A549 (cell line): ENCODE measurements around the gene NUP62. TPM values are rescaled to one million over a fixed set of nuclear protein-coding genes. Genes with fewer than 3 reads are reported as not detected.

ENCODE experiments used
- ATAC-seq, 2 experiments: fragments of 200-7000 bp in 1 of 2; fragments of >200 bp in 1 of 2; cut with Nextera tagmentation in 1 of 2; cut with Tn5 transposase in 1 of 2; 3 replicates each; pipeline versions ENCODE4 v1.8.0 to v1.9.1; 2018 to 2020; ENCODE audit warnings: mild to moderate bottlenecking in 1 of 2, moderate library complexity in 1 of 2
- CTCF ChIA-PET: fragments of 300-600 bp; sonication (Branson Sonifier 250); formaldehyde crosslinking; extraction: SDS; loops from one replicate; lab custom pipeline; 2021; ENCODE audit warnings: antibody characterized with exemption, inconsistent platforms; lab: Yijun Ruan, JAX
- POLR2A ChIA-PET: fragments of 350-600 bp; formaldehyde crosslinking; extraction: SDS; loops from one replicate; lab custom pipeline; 2021; ENCODE audit warnings: antibody characterized with exemption, inconsistent platforms; lab: Yijun Ruan, JAX
- DNase-seq, 2 experiments: peaks; one replicate each; pipeline versions ENCODE4 v3.0.0 to v3.0.0-alpha.2; 2011 to 2016; ENCODE audit warnings: low read depth in 1 of 2, low spot score in 1 of 2
- FAIRE-seq: peaks from 2 replicates; lab custom pipeline; 2011; peaks lifted over from hg19 to GRCh38; lab: Jason Lieb, UNC
- H3K27ac ChIP-seq, 2 experiments: fragments of >200 bp; sonication (Bioruptor Twin); formaldehyde crosslinking; 3 replicates each; pipeline ENCODE4 v1.5.1; 2016 to 2017
- H3K4me1 ChIP-seq: fragments of >200 bp; sonication (Bioruptor Twin); formaldehyde crosslinking; 3 replicates; pipeline ENCODE4 v1.6.1; 2016
- H3K4me2 ChIP-seq: fragments of >200 bp; sonication (Bioruptor Twin); formaldehyde crosslinking; 3 replicates; pipeline ENCODE4 v1.6.1; 2016
- H3K4me3 ChIP-seq: fragments of >200 bp; sonication (Bioruptor Twin); formaldehyde crosslinking; 3 replicates; pipeline ENCODE4 v1.5.1; 2016
- H3K9me3 ChIP-seq: fragments of >200 bp; sonication (Bioruptor Twin); formaldehyde crosslinking; 3 replicates; pipeline ENCODE4 v1.6.1; 2016
- BCL3 ChIP-seq: fragments of >200 bp; sonication (Bioruptor Twin); formaldehyde crosslinking; IDR thresholded peaks from 3 replicates; pipeline ENCODE4 v1.6.1; 2016
- BHLHE40 ChIP-seq: IDR thresholded peaks from 2 replicates; pipeline ENCODE4 v1.6.1; 2012; ENCODE audit warnings: low read depth, low read length, inconsistent platforms
- CBX8 ChIP-seq: fragments of 200-600 bp; sonication (generic); IDR thresholded peaks from 2 replicates; pipeline ENCODE4 v1.6.1; 2016
- ELK1 ChIP-seq: fragments of 150-350 bp; IDR thresholded peaks from 2 replicates; pipeline ENCODE4 v1.6.1; 2014; ENCODE audit warnings: low read depth, mild to moderate bottlenecking, low read length
- ESRRA ChIP-seq: fragments of 150-350 bp; IDR thresholded peaks from 2 replicates; pipeline ENCODE4 v1.6.1; 2014; ENCODE audit warnings: mild to moderate bottlenecking, low read length, borderline replicate concordance
- FOSB ChIP-seq: fragments of 250-450 bp; sonication (Bioruptor Pico); IDR thresholded peaks from 2 replicates; pipeline ENCODE4 v1.5.0; 2020; ENCODE audit warnings: mild to moderate bottlenecking, moderate library complexity
- FOXS1 ChIP-seq: fragments of 250-450 bp; sonication (Bioruptor Pico); IDR thresholded peaks from 2 replicates; pipeline ENCODE4 v1.5.0; 2020; ENCODE audit warnings: mild to moderate bottlenecking, moderate library complexity
- GATA3 ChIP-seq: IDR thresholded peaks from 2 replicates; pipeline ENCODE4 v1.6.1; 2012; ENCODE audit warnings: borderline replicate concordance
- HEYL ChIP-seq: fragments of 250-450 bp; sonication (Bioruptor Pico); IDR thresholded peaks from 2 replicates; pipeline ENCODE4 v1.8.0; 2021; ENCODE audit warnings: mild to moderate bottlenecking, moderate library complexity
- HOXB13 ChIP-seq: fragments of 250-450 bp; sonication (Bioruptor Pico); IDR thresholded peaks from 2 replicates; pipeline ENCODE4 v1.5.0; 2020; ENCODE audit warnings: low read depth, mild to moderate bottlenecking, moderate library complexity
- KDM1A ChIP-seq: fragments of 200-600 bp; sonication (generic); IDR thresholded peaks from 2 replicates; pipeline ENCODE4 v1.6.1; 2016; ENCODE audit warnings: low read depth, mild to moderate bottlenecking
- KDM5A ChIP-seq: fragments of 200-600 bp; sonication (generic); IDR thresholded peaks from 2 replicates; pipeline ENCODE4 v1.6.1; 2016; ENCODE audit warnings: antibody characterized with exemption, mild to moderate bottlenecking
- MYC ChIP-seq: IDR thresholded peaks from 2 replicates; pipeline ENCODE4 v1.6.1; 2012; ENCODE audit warnings: mild to moderate bottlenecking, inconsistent platforms, low read length, improper control_type of control experiment, borderline replicate concordance
- NR3C1 ChIP-seq: fragments of >200 bp; sonication (Bioruptor Twin); formaldehyde crosslinking; IDR thresholded peaks from 3 replicates; pipeline ENCODE4 v1.6.1; 2017
- PHF8 ChIP-seq: fragments of 200-600 bp; sonication (generic); IDR thresholded peaks from 2 replicates; pipeline ENCODE4 v1.6.1; 2016; ENCODE audit warnings: low read depth, mild to moderate bottlenecking, antibody characterized with exemption, moderate library complexity, borderline replicate concordance
- RFX5 ChIP-seq: fragments of 450-650 bp; IDR thresholded peaks from 2 replicates; pipeline ENCODE4 v1.7.1; 2014; ENCODE audit warnings: antibody characterized with exemption, mild to moderate bottlenecking, moderate library complexity
- TFCP2L1 ChIP-seq: fragments of 250-450 bp; sonication (Bioruptor Pico); IDR thresholded peaks from 2 replicates; pipeline ENCODE4 v1.5.0; 2021; ENCODE audit warnings: mild to moderate bottlenecking
- USF2 ChIP-seq: fragments of 450-650 bp; IDR thresholded peaks from 2 replicates; pipeline ENCODE4 v1.6.1; 2014; ENCODE audit warnings: antibody characterized with exemption
- ZFP36 ChIP-seq: fragments of 450-650 bp; IDR thresholded peaks from 2 replicates; pipeline ENCODE4 v1.6.1; 2014; ENCODE audit warnings: borderline replicate concordance; ENCODE audit not compliant: partially characterized antibody
- ZNF302 ChIP-seq: fragments of 250-450 bp; sonication (Bioruptor Pico); IDR thresholded peaks from 2 replicates; pipeline ENCODE4 v1.9.0; 2021; ENCODE audit warnings: inconsistent platforms, mild to moderate bottlenecking, moderate library complexity
- ZSCAN20 ChIP-seq: fragments of 250-450 bp; sonication (Bioruptor Pico); IDR thresholded peaks from 2 replicates; pipeline ENCODE4 v1.8.0; 2022; ENCODE audit warnings: mild to moderate bottlenecking, moderate library complexity
- WGBS: methylation state at CpG from one replicate; pipeline ENCODE4 v1.1.6; 2017; ENCODE audit errors: missing lambda C conversion rate; 5-methylcytosine and 5-hydroxymethylcytosine counted together
- polyA plus RNA-seq, 4 experiments: library from polyadenylated mRNA; depleted of rRNA in 3 of 4; stranded (reverse); fragments of >200 nt; fragmentation: RNase III in 1 of 4; extraction: RNeasy Plus Mini Kit Qiagen cat#74134 plus additional on column Dnase treatment in 1 of 4; gene quantifications; 2 replicates in 3 of 4; 3 replicates in 1 of 4; pipeline ENCODE4 v1.2.3, GENCODE V29; 2011 to 2017

NUP62 gene
- polyA plus RNA-seq, 2 of the 4 experiments (the other 2 are of a cell fraction) = 21.4 to 83.9 TPM

GRCh38 chr19:49977076-49977475 lies 47.8 kb upstream of the NUP62 start:
- 83% methylated on average over 12 of the region's 13 CpGs for WGBS
- H3K4me2 ChIP-seq = no peak overlapping the region
- H3K4me1 ChIP-seq = no peaks in the 10 kb centered on the region
- FAIRE-seq = no peak
- no peak overlapping the region for H3K27ac ChIP-seq
- no peak for ATAC-seq
- no peak overlapping the region for H3K4me3 ChIP-seq
- CTCF ChIA-PET = interaction anchor here (0.6 to 6.8 kb wide), 6 partner anchors 10 to 172 kb away, joined by 3 to 43 read pairs (median 4); partner anchors contain the start of gene NUP62
- no peaks in the 10 kb centered on the region for H3K9me3 ChIP-seq
- POLR2A ChIA-PET = no interaction called here
- DNase-seq = no peak
- TF ChIP-seq KDM1A (no peak), TFCP2L1 (CRISPR knock-in tag) (no peak), NR3C1 (no peak), BCL3 (no peak), PHF8 (no peak), ZNF302 (CRISPR knock-in tag) (no peak), FOXS1 (no peak), KDM5A (no peak), ESRRA (no peak), USF2 (no peak), CBX8 (no peak), HEYL (CRISPR knock-in tag) (no peak), ELK1 (no peak), RFX5 (no peak), FOSB (CRISPR knock-in tag) (no peak)

- ATAC-seq (no peak), DNase-seq (no peak), FAIRE-seq (no peak)
- no peak overlapping the region for H3K27ac ChIP-seq
- TF ChIP-seq BCL3 (no peak), FOSB (CRISPR knock-in tag) (no peak), ZSCAN20 (no peak), BHLHE40 (no peak), USF2 (no peak), MYC (no peak), ZFP36 (no peak), HOXB13 (CRISPR knock-in tag) (no peak), GATA3 (no peak), CBX8 (no peak)
- ChIA-PET POLR2A (no interaction called here), CTCF (interaction anchor here (0.6 to 6.8 kb wide), 8 partner anchors 10 to 173 kb away, joined by 3 to 43 read pairs (median 4); partner anchors contain the start of gene NUP62)
- no peak overlapping the region for H3K4me3 ChIP-seq
- no peaks in the 10 kb centered on the region for H3K9me3 ChIP-seq
- no peaks in the 10 kb centered on the region for H3K4me1 ChIP-seq
- WGBS = 73% methylated on average over 3 of the region's 3 CpGs
- H3K4me2 ChIP-seq = no peak overlapping the region
Observed at GRCh38 chr19:49976496-49976895, 47.2 kb upstream of the NUP62 start.
